Activated CD8-positive, alpha-beta memory T cell treated with anti-CD3 and anti-CD28 coated beads for 36 hours (primary cell): Measurements from ENCODE around the gene ZNF17. TPM values are rescaled to one million over a fixed set of nuclear protein-coding genes. Genes with fewer than 3 reads are reported as not detected.
"Not testable (repeated sequence)": the region's sequence is repeated elsewhere in the genome, so short reads cannot be mapped to it uniquely, and the experiment has no call there.

Source experiments
- CTCF ChIA-PET: fragments of 350-600 bp; sonication (Branson Sonifier 250); formaldehyde crosslinking; loops from one replicate; lab custom pipeline; 2021; ENCODE audit warnings: antibody characterized with exemption; lab: Charles Lee
- POLR2A ChIA-PET: fragments of 350-600 bp; sonication (Branson Sonifier 250); formaldehyde crosslinking; loops from one replicate; lab custom pipeline; 2021; ENCODE audit warnings: antibody characterized with exemption; lab: Charles Lee
- total RNA-seq, 2 experiments: library from RNA; stranded (reverse); gene quantifications; one replicate each; pipeline ENCODE4 v1.2.3, GENCODE V29; 2021

Gene ZNF17
- 10 to 100 TPM in 1 of 2 experiments, 1 to 10 TPM in 1; 9.9 to 10.9 TPM for total RNA-seq

- POLR2A ChIA-PET = no interaction called here
- CTCF ChIA-PET = no interaction called here
Measured at GRCh38 chr19:57410877-57411671, at the start of gene ZNF17. ZNF17 (plus strand) TSS chr19:57411161; CDS start chr19:57413616, 2,455 bp downstream.

- CTCF ChIA-PET = no interaction called here
Measured at GRCh38 chr19:57362419-57362818, 48.5 kb upstream of the ZNF17 start.

GRCh38 chr19:57362997-57363687, 47.8 kb upstream of the ZNF17 start, which contains the start of the genes TRAPPC2B and ZNF547:
TRAPPC2B (plus strand) TSS chr19:57363551; CDS start chr19:57364834, 1,283 bp downstream.
ZNF547 (plus strand) TSS chr19:57363551; CDS start chr19:57368556, 5,005 bp downstream.
- ChIA-PET CTCF (interaction anchor here (1.0 kb wide), 1 partner anchor 12 kb away, joined by 3 read pairs; the partner anchor contains the start of gene ZNF304), POLR2A (interaction anchor here (0.6 to 1.7 kb wide), 2 partner anchors 26 to 820 kb away, joined by 3 to 5 read pairs; partner anchors contain the start of genes ZNF274 and ZNF548)

More at GRCh38 chr19:57362419-57362818, 48.5 kb upstream of the ZNF17 start:
- POLR2A ChIA-PET = interaction anchor here (1.7 kb wide), 1 partner anchor 27 kb away, joined by 5 read pairs; the partner anchor contains the start of gene ZNF548

- ChIA-PET POLR2A (interaction anchor here (0.6 to 1.7 kb wide), 2 partner anchors 26 to 819 kb away, joined by 3 to 5 read pairs; partner anchors contain the start of genes ZNF274 and ZNF548), CTCF (interaction anchor here (1.0 kb wide), 1 partner anchor 12 kb away, joined by 3 read pairs; the partner anchor contains the start of gene ZNF304)
Measured at GRCh38 chr19:57363688-57364181, 47.2 kb upstream of the ZNF17 start.

GRCh38 chr19:57366776-57367175, 44.2 kb upstream of the ZNF17 start:
- CTCF ChIA-PET = no interaction called here
- POLR2A ChIA-PET = no interaction called here

- ChIA-PET CTCF (no interaction called here), POLR2A (no interaction called here)
Measured at GRCh38 chr19:57374179-57374578, 36.8 kb upstream of the ZNF17 start.

- CTCF ChIA-PET = not testable (repeated sequence)
Measured at GRCh38 chr19:57374647-57375046, 36.3 kb upstream of the ZNF17 start.

GRCh38 chr19:57376151-57376550, 34.8 kb upstream of the ZNF17 start:
- ChIA-PET CTCF (no interaction called here), POLR2A (no interaction called here)

More at GRCh38 chr19:57374647-57375046, 36.3 kb upstream of the ZNF17 start:
- POLR2A ChIA-PET = not testable (repeated sequence)

GRCh38 chr19:57377498-57378146, 33.3 kb upstream of the ZNF17 start:
- ChIA-PET CTCF (no interaction called here), POLR2A (no interaction called here)

- POLR2A ChIA-PET = no interaction called here
- CTCF ChIA-PET = no interaction called here
Measured at GRCh38 chr19:57380923-57381322, 30.0 kb upstream of the ZNF17 start.

- ChIA-PET CTCF (no interaction called here), POLR2A (interaction anchor here (0.9 kb wide), 1 partner anchor 370 kb away, joined by 4 read pairs; no protein-coding TSS in a partner anchor)
Measured at GRCh38 chr19:57382806-57383488, 28.0 kb upstream of the ZNF17 start.

- POLR2A ChIA-PET = interaction anchor here (0.8 to 1.6 kb wide), 3 partner anchors 15 to 45 kb away, joined by 3 to 6 read pairs (median 5); partner anchors contain the start of genes TRAPPC2B, ZNF547 and ZNF749
Measured at GRCh38 chr19:57389194-57389729, 21.7 kb upstream of the ZNF17 start.

GRCh38 chr19:57389730-57390598, 21.0 kb upstream of the ZNF17 start, which contains the start of gene ZNF548:
ZNF548 (plus strand) TSS chr19:57389854; CDS start chr19:57390100, 246 bp downstream.
- CTCF ChIA-PET = no interaction called here
- POLR2A ChIA-PET = interaction anchor here (0.8 to 1.6 kb wide), 3 partner anchors 14 to 45 kb away, joined by 3 to 6 read pairs (median 5); partner anchors contain the start of genes TRAPPC2B, ZNF547 and ZNF749

More at GRCh38 chr19:57389194-57389729, 21.7 kb upstream of the ZNF17 start:
- CTCF ChIA-PET = no interaction called here

- CTCF ChIA-PET = no interaction called here
- POLR2A ChIA-PET = no interaction called here
Measured at GRCh38 chr19:57395710-57396109, 15.3 kb upstream of the ZNF17 start.

- ChIA-PET POLR2A (no interaction called here), CTCF (no interaction called here)
Measured at GRCh38 chr19:57398868-57399267, 12.1 kb upstream of the ZNF17 start.

GRCh38 chr19:57403737-57404563, 7.0 kb upstream of the ZNF17 start:
- ChIA-PET POLR2A (interaction anchor here (0.6 to 0.7 kb wide), 2 partner anchors 15 to 135 kb away, joined by 3 to 5 read pairs; partner anchors contain the start of gene ZNF548), CTCF (no interaction called here)
